T-helper 17 cell (primary cell): ENCODE results near the gene ABTB1. TPM values are rescaled to one million over a fixed set of nuclear protein-coding genes. Genes with fewer than 3 reads are reported as not detected.

Source experiments
- ATAC-seq: fragments of 150-1000 bp; cut with Tn5 transposase; 2 replicates; pipeline ENCODE4 v1.10.0; 2021; ENCODE audit warnings: mild to moderate bottlenecking, moderate library complexity
- DNase-seq, 3 donors: peaks; one replicate each; pipeline versions ENCODE4 v3.0.0 to v3.0.0-alpha.2; 2020 to 2021
- H3K9me3 ChIP-seq: one replicate; pipeline ENCODE4 v1.7.0; 2013; ENCODE audit warnings: low read length, mild to moderate bottlenecking; ENCODE audit not compliant: control insufficient read depth, poor library complexity, severe bottlenecking
- H3K27ac Mint-ChIP-seq: one replicate; pipeline ENCODE4 v1.8.0; 2022; ENCODE audit warnings: mild to moderate bottlenecking, moderate library complexity, mixed read lengths
- H3K27me3 Mint-ChIP-seq: one replicate; pipeline ENCODE4 v1.8.0; 2022; ENCODE audit warnings: mixed read lengths
- H3K36me3 Mint-ChIP-seq: one replicate; pipeline ENCODE4 v1.8.0; 2022; ENCODE audit warnings: low read depth, mixed read lengths
- H3K4me1 Mint-ChIP-seq: one replicate; pipeline ENCODE4 v1.8.0; 2022; ENCODE audit warnings: mild to moderate bottlenecking, mixed read lengths
- H3K4me3 Mint-ChIP-seq: one replicate; pipeline ENCODE4 v1.8.0; 2022; ENCODE audit warnings: mild to moderate bottlenecking, moderate library complexity, mixed read lengths
- total RNA-seq, 4 donors: library from RNA in 2 of 4; stranded (reverse) in 2 of 4; gene quantifications; one replicate each; pipeline ENCODE4 v1.2.3 and lab custom pipeline; 2022 to 2026

The ABTB1 gene
- 10 to 100 TPM; 88.6 to 95.2 TPM for total RNA-seq
- total RNA-seq (lab: John Stamatoyannopoulos, UW) = 48.9 to 60.7 reads per million in 2 donors

DNA sequence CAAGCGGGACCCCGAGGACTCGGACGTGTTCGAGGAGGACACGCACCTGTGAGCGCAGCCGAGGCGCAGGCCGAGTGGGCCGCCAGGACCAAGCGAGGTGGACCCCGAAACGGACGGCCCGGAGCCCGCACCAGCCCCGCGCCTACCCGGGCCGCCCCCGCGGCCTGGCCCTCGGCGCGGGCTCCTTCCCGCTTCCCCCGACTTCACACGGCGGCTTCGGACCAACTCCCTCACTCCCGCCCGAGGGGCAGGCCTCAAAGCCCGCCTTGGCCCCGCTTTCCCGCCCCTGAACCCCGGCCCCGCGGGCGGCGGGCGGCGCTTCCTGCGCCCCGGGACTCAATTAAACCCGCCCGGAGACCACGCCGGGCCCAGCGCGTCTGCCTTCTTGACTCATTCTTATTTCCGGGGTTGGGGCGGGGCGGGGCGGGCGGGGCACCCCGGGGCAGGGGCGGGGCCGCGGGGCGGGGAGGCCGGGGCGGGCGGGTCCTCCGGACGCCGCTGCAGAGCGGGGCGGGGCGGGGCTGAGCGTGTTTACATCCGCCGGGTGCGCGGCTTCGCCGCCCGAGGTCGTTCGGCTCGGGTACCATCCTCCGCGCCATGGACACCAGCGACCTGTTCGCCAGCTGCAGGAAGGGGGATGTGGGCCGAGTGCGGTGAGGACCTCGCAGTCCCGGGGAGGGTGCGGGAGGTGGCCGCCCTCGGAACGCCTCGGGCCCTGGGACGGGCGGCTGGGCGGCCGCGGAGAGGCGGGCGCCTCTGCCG, at the start of gene ABTB1:
Gene ABTB1 (plus strand): TSS at position 524 of the 762 bp plus-strand sequence. CDS start 74 bp downstream, at position 598.
- Mint-ChIP-seq H3K4me3 (peak within 1 kb of the TSS; percentile 94), H3K4me1 (peaks cover 33% of the 10 kb centered on the region), H3K27me3 (no peaks in the 10 kb centered on the region), H3K36me3 (peaks cover 1% of the 10 kb centered on the region), H3K27ac (peak within 1 kb of the TSS; percentile 95)
- ATAC-seq = peak; percentile 91
- peak; percentile 76 to 88 (median 86) for DNase-seq
- H3K9me3 ChIP-seq = no peaks in the 10 kb centered on the region

DNA sequence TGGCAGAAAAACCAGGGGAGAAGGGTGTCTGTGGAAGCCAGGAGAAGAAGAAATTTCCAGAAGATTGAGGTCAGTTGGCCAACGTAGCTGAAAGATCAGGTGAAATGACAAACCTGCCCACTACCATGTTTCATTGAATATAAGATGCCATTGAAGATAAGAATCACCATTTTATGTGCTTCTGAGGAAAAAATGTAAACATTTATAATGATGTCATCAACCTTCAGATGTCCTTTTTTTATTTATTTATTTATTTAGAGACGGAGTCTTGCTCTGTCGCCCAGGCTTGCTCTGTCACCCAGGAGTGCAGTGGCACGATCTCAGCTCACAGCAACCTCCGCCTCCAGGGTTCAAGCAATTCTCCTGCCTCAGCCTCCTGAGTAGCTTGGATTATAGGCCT, 48.7 kb upstream of the ABTB1 start:
- ATAC-seq (no peak), DNase-seq (no peak)
- no peak overlapping the region for H3K27ac Mint-ChIP-seq
- H3K36me3 Mint-ChIP-seq = peaks cover 1% of the 10 kb centered on the region
- H3K4me1 Mint-ChIP-seq = peaks cover 20% of the 10 kb centered on the region
- H3K9me3 ChIP-seq = no peaks in the 10 kb centered on the region
- H3K4me3 Mint-ChIP-seq = no peak overlapping the region
- no peaks in the 10 kb centered on the region for H3K27me3 Mint-ChIP-seq

DNA sequence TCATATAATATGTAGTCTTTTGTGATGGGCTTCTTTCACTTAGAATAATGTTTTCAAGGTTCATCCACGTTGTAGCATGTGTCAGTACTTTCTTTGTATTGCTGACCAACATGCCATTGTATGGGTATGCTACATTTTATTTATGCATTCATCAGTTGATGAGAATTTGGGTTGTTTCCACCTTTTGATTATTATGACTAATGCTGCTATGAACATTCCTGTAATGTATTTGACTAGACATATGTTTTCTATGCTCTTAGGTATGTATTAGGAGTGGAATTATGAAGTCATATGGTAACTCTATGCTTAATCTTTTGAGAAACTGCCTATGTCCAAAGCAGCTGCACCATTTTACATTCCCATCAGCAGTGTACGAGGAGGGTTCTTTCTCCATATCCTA, 46.9 kb upstream of the ABTB1 start:
- Mint-ChIP-seq H3K4me1 (peaks cover 31% of the 10 kb centered on the region), H3K27ac (no peak overlapping the region), H3K36me3 (peaks cover 6% of the 10 kb centered on the region), H3K27me3 (peaks cover 13% of the 10 kb centered on the region), H3K4me3 (no peak overlapping the region)
- no peaks in the 10 kb centered on the region for H3K9me3 ChIP-seq
- DNase-seq (no peak), ATAC-seq (no peak)

DNA sequence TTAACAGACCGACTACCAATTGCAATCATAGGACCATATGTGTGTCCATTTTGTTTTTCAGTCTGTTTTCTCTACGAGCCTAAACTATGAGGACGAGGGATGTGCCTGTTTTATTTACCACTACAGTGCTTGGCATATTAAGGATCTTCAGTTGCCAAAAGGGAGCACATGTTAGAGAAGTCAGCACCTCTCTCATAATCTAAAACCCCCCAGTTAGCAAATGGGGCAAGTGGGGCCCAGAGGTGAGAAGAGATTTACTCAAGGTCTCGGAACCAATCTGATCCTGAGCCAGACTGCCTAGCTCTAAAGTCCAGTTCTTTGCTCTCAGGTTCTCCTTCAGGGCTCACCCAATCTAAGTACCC, 44.3 kb upstream of the ABTB1 start:
- H3K4me3 Mint-ChIP-seq = peak overlapping the region; percentile 90
- H3K27ac Mint-ChIP-seq = no peak overlapping the region
- peaks cover 6% of the 10 kb centered on the region for H3K36me3 Mint-ChIP-seq

DNA sequence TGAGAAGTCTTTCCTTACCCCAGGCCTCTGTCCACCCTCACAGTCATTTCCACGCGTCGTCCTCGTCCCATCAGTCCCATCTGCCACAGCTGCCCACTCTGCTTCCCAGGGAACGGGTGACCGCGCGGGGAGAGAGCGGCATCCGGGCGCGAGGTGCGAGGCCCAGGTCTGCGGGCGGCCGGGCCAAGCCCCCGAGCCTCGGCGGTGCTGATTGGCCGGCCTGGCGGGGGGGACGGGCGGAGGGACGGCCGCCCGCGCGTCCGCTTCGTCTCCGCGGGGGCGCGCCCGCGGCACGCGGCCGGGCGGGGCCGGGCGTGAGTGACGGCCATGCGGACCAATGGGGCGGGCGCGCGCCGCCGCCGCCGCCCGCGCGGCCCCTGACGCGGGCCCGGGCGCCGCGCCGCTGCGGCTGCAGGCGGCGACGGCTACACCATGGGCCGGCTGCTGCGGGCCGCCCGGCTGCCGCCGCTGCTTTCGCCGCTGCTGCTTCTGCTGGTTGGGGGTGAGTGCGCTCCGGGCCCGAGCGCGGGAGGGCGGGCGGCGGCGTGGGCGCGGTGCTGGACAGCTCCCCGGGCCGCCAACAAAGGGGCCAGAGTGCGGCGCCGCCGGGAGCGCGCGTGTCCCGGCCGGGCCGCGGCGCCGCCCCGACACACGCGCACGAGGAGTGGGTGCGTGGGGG, 43.8 kb upstream of the ABTB1 start, which contains the start of gene PODXL2:
Gene PODXL2 (plus strand): TSS at position 398 of the 679 bp plus-strand sequence. CDS start 35 bp downstream, at position 433.
- peaks cover 8% of the 10 kb centered on the region for H3K36me3 Mint-ChIP-seq
- ATAC-seq = peak; percentile 60
- peaks cover 33% of the 10 kb centered on the region for H3K27me3 Mint-ChIP-seq
- H3K27ac Mint-ChIP-seq = peak within 1 kb of the TSS; percentile 88
- peak in 2 of 3 donors; percentile 19 to 33 for DNase-seq
- no peaks in the 10 kb centered on the region for H3K9me3 ChIP-seq
- peaks cover 40% of the 10 kb centered on the region for H3K4me1 Mint-ChIP-seq
- H3K4me3 Mint-ChIP-seq = peak within 1 kb of the TSS; percentile 94

More for the DNA sequence above, 44.3 kb upstream of the ABTB1 start:
- Mint-ChIP-seq H3K27me3 (peaks cover 28% of the 10 kb centered on the region), H3K4me1 (peaks cover 37% of the 10 kb centered on the region)
- no peak for DNase-seq
- ATAC-seq = no peak
- no peaks in the 10 kb centered on the region for H3K9me3 ChIP-seq

DNA sequence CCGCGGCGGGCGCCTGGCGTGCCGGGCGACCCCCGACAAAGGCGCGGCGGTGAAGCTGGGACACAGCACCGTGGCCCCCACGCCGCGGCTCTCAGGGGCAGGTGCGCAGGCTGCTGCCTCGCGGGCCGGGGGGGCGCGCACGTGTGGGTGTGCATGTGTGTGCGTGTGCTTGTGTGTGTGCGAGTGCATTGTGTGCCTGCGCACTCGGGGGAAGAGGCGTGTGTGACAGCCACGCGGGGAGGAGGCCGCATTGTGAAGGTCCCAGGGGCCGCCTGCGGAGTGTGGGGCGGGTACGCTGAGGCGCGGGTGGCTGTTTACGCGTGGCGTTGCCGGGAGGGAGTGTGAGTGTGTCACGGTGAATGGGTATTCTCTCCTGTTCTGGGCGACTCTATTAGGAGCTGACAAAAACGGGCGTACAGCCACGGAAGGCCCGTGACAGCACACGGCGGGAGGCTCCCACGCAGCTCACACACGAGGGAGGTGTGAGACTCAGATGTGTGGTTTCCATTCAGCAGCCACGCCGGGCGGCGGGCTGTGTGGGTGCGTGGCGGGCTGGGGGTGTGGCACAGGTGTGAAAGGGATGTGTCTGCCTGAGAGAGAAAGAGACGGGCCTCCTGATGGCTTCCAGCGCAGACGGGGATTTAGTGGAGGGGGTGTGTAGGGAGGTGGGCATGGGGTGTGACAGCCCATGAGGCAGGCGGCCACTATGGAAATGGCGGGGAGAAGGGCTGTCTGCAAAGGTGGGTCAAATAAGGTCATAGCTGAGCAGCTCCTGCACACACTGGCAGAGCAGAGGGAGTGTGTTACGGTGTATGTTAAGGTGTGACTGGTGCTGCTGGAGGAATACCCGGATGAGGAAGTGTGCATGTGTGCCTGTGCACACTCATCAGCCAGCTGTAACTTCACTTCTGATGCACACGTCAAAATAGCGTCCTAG, 43.0 kb upstream of the ABTB1 start:
- Mint-ChIP-seq H3K27ac (peak overlapping the region; percentile 88), H3K4me1 (peaks cover 40% of the 10 kb centered on the region), H3K4me3 (peak overlapping the region; percentile 94), H3K27me3 (peaks cover 34% of the 10 kb centered on the region), H3K36me3 (peaks cover 8% of the 10 kb centered on the region)
- DNase-seq (peak in 1 of 3 donors; percentile 12), ATAC-seq (peak; percentile 61)
- no peaks in the 10 kb centered on the region for H3K9me3 ChIP-seq

DNA sequence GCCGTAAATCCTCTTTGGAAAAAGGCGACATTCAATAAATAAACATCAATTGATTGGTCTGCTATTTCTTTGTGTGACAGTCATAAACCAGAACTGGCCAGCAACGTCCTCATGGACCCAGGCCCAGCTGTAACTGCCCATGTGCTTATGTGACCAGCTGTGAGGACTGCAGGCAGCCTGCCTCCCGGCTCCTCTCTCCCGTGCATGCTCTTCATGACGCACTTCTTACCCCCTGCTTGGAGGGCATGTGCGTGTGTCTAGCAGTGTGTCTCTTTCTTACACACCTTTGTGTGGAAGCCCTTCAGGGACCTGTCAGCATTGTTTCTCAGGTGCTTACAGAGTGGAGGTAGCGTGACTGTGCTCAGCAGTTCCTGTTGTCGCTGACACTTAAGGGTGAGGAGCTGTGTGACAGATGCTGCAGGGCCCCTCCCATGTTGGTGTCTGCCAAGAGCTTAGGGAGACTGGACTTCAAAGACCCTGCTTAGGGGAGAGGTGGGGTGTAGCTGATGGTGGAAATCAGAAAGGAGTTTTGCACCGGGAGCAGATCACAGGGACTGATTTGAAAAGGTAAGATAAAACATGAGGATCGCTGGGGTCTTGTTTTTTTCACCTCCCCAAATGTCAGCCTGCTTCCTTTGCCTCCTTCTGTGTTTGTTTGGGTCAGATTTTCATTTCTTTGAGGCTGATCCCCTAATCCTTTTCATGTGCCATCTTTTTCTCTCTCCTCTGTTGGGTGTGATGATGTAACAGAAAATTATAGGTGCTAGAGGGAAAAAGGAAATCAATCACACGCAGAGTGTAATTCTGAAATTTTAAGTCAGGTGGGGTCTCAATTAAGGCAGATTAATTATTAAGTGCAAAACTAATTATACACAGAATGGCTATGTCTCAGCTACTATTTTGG, 41.7 kb upstream of the ABTB1 start:
- DNase-seq (no peak), ATAC-seq (no peak)
- peaks cover 40% of the 10 kb centered on the region for H3K4me1 Mint-ChIP-seq
- H3K27me3 Mint-ChIP-seq = peaks cover 34% of the 10 kb centered on the region
- peaks cover 8% of the 10 kb centered on the region for H3K36me3 Mint-ChIP-seq
- H3K4me3 Mint-ChIP-seq = peak overlapping the region; percentile 71
- H3K27ac Mint-ChIP-seq = no peak overlapping the region
- no peaks in the 10 kb centered on the region for H3K9me3 ChIP-seq

DNA sequence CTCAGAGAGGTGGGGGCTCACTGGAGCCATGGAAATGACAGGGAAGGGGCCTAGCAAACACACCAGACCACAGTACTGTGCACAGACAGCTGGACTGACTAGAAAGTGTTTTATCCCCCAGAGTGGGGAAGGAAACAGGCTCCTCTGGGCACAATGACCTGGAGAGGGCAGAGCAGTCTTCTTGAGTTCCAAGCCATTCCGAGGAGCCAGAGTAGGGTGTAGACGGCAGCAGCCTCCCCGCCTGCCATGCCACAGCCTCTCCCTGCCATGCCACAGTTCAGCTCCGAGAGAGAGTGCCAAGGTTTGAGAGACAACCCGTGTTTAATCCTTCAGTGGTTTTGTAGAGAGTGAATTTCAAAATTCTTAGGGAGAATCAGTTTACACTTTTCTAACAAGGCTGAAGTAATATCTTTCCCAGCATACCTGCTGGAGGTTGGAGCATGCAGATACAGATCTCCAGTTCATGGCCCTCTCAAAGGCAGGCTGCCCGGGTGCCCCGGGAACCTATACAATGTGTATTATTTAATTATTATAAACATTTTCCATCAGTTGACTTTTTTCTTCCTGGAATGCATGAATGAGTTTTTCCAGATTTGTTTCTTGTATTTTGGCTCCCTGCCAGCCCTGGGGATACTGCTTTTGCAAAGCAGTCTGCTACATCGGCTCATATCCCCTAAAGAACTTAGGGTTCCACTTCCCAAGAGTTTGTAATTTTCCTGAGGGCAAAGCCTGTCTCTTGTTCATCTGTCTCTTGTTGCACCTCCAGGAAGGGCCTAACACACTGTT, 40.5 kb upstream of the ABTB1 start:
- Mint-ChIP-seq H3K4me1 (peaks cover 34% of the 10 kb centered on the region), H3K36me3 (peaks cover 8% of the 10 kb centered on the region), H3K27ac (no peak overlapping the region), H3K4me3 (no peak overlapping the region), H3K27me3 (peaks cover 34% of the 10 kb centered on the region)
- DNase-seq (no peak), ATAC-seq (no peak)
- no peaks in the 10 kb centered on the region for H3K9me3 ChIP-seq

DNA sequence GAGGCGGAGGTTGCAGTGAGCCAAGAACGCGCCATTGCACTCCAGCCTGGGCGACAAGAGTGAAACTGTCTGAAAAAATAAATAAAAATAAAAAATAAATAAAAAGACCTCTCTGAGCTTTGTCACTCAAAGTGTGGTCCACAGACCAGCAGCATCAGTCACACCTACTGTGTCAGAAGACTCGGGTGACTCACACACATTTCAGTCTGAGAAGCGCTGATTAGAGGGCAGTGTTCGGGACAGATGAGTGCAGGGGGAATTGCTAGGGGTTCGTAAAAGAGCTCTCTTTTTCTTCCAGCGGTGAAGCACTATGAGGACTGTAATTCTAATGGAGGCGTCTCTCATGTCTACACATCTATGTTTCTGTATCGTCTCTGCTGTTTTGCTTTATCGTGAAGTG, 38.1 kb upstream of the ABTB1 start:
- DNase-seq = no peak
- H3K27me3 Mint-ChIP-seq = peaks cover 32% of the 10 kb centered on the region
- H3K9me3 ChIP-seq = no peaks in the 10 kb centered on the region
- H3K27ac Mint-ChIP-seq = no peak overlapping the region
- no peak overlapping the region for H3K4me3 Mint-ChIP-seq
- peaks cover 8% of the 10 kb centered on the region for H3K36me3 Mint-ChIP-seq
- no peak for ATAC-seq
- H3K4me1 Mint-ChIP-seq = peaks cover 30% of the 10 kb centered on the region

DNA sequence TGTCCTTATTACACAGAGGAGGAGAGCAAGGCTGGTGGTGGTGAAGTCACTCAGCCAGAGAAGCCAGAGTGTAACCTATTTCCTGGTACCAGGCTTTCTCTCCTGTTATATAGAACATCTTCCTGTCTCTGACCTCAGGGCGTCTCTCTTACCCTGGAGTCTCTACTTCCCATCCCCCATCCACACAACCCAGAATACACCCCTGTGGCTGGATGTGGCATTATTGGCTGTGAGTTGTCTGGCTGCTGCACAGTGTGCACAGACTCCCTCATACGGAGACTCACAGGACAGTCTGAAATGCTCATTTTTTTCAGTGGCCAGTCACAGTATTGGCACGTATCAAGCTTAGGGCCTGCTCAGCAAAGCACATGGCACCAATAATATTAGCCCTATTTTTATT, 35.2 kb upstream of the ABTB1 start:
- DNase-seq (no peak), ATAC-seq (peak; percentile 90)
- Mint-ChIP-seq H3K27me3 (peaks cover 9% of the 10 kb centered on the region), H3K4me1 (peaks cover 17% of the 10 kb centered on the region), H3K36me3 (peaks cover 2% of the 10 kb centered on the region), H3K27ac (peak overlapping the region; percentile 51), H3K4me3 (no peak overlapping the region)
- no peaks in the 10 kb centered on the region for H3K9me3 ChIP-seq

DNA sequence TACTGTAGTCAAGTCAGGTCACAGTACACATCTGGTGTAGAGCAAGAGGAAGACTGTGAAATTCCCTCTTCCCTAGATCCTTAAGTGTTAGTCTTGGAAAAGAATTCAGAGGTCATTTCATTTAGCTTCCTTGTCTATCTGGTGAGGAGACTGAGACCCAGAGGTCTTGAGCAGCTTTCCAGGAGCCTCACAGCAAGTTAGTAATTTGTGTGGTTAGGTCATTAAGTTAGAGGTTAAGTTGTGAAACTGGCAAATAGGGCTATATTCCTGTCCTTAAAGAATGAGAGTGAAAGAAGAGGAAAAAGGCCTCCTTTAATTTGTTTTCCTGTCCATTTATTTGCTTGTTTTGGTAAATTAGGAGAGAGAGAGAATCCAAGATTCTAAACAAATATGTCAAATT, 34.8 kb upstream of the ABTB1 start:
- Mint-ChIP-seq H3K4me3 (no peak overlapping the region), H3K27me3 (peaks cover 9% of the 10 kb centered on the region), H3K4me1 (peaks cover 17% of the 10 kb centered on the region), H3K36me3 (peaks cover 2% of the 10 kb centered on the region), H3K27ac (peak overlapping the region; percentile 51)
- no peak for DNase-seq
- H3K9me3 ChIP-seq = no peaks in the 10 kb centered on the region
- ATAC-seq = no peak
